SHP77 (cell line): ENCODE measurements around the gene CCDC78.

Source experiments
- DNase-seq, 2 experiments: peaks; one replicate each; lab custom pipeline; 2025; lab: John Stamatoyannopoulos, UW

CCDC78 gene

DNA sequence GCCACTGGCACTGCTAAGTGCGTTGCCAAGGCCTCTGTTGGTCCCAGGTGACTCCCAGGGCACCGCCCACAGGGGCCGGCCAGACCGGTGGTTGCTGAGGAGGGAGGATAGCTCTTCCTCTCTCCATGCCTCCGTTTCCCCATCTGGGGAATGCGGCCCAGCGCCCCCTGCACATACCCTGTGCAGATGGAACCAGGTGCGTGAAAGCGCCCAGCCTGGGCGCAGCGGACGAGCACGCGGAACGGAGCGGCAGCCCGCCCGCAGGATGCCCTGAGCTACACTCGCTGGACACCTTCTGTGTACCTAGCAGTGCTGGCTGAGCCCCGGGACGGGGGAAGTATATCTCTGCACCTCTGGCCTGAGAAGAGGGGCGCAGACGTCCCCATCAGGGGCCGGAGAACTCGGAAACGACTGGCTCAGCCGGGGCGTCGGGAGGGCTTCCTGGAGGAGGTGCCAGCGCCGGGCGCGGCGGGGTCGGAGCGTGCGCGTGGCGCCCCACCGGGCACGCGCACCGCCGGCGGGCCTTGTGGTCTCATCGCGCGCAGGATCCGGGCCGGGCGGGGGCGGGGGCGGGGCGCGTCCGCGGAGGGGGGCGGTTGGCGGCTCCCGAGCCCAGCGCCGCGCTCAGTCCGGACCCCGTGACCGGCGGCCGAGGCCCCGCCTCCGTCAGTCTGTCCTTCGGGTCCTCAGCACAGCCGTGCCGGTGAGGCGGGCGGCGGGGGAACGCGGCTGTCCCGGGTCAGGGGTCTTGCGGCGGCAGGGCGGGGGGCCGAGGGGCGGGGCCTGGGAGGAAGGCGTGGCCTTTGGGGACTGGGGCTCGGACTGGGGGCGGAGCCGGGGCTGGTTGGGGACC is at the start of gene CCDC78, which contains the start of gene HAGHL:
CCDC78 (minus strand) TSS at position 6 of the 853 bp plus-strand sequence. CDS start 76 bp downstream, outside the sequence.
HAGHL (plus strand) TSS at position 669 of the 853 bp plus-strand sequence. CDS start 404 bp downstream, outside the sequence.
- peak in 1 of 2 experiments; percentile 43 for DNase-seq

DNA sequence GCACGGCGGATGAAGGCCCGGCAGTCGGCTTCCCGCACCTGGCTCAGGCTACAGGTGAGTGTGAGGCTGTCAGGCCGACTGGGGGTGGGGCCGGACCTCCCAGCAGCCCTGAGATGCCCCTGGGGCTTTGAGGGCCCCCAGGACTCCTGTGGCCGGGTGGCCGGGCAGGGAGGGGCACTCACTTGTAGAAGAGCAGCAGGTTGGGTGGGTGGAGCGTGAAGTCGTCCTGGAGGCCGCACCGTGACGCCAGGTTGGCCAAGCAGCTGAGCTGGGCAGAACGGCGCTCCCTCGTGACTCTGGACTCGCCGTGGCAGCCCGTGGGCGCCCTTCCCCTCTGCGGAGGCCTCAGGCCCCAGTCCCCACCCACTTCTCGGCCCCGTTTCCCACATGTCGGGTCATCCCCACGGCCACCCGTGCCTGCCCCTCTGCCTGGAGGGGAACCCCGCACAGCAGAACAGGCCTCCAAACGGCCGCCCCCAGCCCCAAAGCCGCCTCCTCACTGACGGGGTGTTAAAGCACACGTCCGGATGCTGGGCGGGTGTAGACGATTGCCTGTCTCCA is 49.1 kb upstream of the CCDC78 start:
- no peak for DNase-seq

DNA sequence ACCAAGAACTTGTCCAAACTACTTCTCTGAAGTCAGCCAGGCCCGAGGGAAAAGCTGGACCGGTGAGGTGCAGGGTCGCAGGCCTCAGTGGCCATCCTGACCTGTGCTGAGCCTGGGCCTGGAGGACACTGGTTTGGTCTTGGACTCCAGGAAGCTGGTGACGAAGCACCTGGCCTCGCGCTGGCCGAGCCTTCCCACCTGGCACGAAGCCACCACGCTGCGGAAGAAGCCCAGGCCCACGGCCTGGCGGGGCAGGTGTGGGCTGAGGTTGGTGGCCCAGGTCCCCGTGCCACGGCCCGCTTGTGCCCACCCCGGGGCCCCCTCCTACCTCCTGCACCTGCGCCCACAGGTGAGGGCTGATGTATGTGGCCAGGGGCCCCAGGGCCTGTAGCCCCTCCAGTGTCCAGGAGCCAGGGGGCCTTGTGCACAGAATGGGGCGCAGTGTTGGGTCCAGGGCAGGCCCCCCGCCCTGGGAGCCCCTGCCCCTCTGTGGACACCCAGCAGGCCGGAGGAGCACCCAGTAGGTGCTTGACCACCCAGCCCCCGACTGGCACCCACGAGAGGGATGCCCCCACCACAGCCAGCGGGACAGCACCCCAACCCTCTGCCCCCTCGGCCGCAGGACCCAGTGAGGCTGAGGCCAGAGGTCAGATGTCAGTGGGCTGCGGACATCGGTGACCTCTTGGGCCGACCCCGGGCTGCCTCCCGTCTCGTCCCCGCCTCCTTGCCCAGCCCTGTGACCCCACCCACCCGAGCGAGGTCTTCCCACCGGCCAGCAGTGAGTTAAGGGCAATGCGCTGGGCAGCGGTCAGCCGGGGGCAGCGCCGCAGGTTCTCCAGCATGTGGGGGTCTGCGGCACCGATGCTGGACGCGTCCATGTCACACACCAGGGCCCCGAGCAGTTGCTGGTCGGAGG is 48.1 kb upstream of the CCDC78 start:
- no peak for DNase-seq

DNA sequence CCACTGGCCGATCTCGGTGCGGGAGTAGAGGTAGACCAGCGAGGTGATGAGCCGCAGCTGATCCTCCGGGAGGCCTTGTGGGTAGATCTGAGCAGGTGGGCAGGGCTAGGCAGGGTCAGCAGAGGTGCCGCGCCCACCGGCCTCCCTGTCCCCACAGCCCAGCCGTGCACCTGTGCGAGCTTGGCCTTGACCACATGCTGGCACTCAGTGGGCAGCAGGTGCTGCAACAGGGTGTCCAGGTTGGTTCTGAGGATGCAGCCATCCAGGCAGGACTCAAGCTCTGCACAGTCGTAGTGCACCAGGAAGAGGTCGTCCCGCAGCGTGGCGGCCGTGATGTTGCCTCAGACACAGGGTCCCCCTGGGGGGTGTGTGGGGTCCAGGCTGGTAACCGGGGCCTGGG is 46.7 kb upstream of the CCDC78 start:
- DNase-seq, result no peak

DNA sequence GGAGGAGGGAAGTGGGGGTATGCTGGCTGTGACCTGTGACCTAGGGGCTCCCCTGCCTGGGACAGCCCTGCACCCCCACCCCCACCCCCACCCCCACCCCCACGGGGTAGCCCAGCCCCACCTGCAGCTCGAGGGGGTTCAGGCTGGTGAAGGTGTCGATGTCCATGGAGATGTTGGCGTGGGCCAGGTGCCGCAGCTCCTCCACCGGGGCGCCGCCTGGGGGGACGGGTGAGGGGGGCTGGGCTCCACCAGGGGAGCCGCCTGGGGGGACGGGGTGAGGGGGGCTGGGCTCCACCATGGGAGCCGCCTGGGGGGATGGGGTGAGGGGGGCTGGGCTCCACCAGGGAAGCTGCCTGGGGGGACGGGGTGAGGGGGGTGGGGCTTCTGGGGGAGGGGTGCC is 44.2 kb upstream of the CCDC78 start:
- no peak for DNase-seq

DNA sequence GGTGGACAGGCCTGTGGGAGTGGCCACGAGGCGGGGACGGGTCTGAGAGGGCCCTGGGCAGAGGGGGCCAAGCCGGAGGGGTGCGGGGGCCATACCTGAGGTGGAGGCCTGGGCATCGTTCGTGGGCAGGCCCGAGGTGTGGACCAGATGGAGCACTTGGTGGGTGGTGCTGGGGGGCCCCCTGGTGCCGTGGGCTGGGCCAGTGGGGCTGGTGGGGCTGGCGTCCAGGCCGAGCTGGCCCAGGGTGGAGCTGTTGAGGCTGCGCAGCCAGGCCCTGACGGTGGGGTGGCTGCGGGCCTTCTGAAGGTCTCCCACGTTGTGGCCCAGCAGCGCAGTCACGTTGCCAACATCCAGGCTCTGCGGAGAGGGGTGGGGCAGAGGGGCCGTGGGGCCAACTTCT is 43.7 kb upstream of the CCDC78 start:
- DNase-seq, result no peak

DNA sequence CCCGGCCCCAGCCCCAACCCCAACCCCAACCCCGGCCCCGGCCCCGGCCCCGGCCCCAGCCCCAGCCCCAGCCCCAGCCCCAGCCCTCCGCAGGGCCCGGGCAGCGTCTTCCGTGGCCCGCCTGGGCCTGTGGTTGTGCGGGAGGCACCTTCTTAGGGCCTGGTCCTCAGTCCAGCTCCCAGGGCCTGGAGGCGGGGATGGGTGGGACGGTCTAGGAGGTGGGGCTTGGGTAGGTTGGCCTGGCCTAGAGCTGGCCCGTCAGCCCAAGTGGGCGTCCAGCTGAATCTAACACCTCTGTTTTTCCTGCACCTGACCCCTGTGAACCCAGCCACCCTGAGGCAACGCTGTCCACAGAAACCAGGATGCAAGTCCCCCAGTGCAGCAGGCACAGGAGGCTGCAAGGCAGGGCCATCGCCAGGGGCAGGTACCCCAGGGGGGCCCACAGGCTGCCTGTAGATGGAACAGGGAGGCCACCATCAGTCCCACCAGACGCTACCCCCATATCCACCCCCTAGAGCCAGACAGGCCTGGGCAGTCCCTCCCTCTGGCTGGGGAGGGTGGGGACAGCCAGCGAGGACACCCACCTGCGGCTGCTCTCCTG is 43.0 kb upstream of the CCDC78 start:
- DNase-seq, result no peak

DNA sequence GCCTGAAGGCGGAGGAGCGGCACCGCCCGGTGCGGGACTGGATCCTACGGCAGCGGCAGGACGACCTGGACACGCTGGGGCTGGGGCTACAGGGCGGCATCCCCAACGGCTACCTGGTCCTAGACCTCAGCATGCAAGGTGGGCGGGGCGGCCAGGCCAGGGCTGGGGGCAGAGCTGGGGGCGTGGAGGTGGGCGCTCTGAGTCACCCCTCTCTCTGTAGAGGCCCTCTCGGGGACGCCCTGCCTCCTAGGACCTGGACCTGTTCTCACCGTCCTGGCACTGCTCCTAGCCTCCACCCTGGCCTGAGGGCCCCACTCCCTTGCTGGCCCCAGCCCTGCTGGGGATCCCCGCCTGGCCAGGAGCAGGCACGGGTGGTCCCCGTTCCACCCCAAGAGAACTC is 42.2 kb upstream of the CCDC78 start:
- DNase-seq, result no peak

DNA sequence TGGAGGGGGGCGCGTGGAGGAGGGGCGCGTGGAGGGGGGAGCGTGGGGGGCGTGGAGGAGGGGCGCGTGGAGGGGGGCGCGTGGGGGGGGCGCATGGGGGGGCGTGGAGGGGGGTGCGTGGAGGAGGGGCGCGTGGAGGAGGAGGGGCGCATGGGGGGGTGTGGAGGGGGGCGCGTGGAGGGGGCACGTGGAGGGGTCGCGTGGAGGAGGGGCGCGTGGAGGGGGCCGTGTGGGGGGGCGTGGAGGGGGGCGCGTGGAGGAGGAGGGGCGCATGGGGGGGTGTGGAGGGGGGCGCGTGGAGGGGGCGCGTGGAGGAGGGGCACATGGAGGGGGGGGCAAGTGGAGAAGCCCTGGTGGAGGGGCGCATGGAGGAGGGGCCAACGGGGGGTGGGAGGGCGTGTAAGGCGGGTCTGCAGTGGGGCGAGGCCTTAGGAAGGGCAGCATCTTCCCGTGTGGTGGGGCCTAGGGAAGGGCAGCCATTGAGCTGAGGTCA is 41.5 kb upstream of the CCDC78 start:
- no peak for DNase-seq

DNA sequence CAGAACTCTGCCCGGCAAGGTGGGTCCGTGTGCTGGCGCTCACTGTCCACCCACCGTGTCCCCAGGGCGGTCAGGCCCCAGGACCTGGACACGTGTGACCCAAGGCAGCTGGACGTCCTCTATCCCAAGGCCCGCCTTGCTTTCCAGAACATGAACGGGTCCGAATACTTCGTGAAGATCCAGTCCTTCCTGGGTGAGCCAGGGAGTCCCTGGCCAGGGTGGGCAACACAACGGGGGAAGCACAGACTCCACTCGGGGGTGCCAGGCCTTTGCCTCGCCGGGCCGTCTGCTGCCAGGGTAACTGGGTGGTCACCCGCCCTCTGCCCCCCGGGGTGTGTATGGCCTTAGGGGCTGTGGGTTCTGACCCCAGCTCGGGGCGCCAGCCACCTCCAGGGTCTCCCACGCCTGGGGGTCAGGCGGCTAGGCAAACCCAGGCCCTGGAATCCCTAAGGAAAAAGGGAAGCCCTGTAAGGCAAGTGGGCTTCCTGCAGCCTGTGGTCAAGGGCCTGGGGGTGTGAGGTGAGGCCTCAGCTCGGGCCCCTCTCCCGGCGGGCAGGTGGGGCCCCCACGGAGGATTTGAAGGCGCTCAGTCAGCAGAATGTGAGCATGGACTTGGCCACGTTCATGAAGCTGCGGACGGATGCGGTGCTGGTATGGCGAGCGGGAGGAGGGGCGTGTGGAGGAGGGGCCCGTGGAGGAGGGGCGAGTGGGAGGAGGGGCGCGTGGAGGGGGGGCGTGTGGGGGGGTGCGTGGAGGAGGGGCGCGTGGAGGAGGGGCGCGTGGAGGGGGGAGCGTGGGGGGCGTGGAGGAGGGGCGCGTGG is 40.8 kb upstream of the CCDC78 start:
- DNase-seq, result no peak

DNA sequence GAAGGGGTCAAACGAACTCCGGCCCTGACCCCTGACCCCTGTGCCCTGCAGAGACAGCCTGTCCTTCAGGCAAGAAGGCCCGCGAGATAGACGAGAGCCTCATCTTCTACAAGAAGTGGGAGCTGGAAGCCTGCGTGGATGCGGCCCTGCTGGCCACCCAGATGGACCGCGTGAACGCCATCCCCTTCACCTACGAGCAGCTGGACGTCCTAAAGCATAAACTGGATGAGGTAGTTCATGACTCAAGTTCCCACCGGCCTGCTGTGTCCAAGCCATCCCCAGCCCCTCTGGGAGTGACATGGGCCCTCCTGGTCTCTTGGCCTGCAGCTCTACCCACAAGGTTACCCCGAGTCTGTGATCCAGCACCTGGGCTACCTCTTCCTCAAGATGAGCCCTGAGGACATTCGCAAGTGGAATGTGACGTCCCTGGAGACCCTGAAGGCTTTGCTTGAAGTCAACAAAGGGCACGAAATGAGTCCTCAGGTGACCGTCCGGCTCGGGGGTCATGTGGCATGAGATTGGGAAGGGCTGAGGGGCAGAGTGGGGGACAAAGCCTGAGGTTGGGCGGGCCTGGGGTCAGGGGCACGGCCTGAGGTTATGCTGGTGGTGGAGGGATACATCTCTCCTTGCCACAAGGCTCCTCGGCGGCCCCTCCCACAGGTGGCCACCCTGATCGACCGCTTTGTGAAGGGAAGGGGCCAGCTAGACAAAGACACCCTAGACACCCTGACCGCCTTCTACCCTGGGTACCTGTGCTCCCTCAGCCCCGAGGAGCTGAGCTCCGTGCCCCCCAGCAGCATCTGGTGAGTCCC is 40.0 kb upstream of the CCDC78 start:
- no peak for DNase-seq

DNA sequence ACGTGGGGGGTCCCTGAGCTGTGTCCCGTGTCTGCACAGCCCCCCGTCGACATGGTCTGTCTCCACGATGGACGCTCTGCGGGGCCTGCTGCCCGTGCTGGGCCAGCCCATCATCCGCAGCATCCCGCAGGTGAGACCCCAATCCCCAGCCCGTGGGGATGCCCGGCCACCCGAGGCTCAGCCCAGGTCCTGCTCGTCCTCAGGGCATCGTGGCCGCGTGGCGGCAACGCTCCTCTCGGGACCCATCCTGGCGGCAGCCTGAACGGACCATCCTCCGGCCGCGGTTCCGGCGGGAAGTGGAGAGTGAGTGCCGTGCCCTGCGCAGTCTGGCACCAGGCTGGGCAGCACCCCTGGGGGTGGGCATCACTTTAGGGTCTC is 39.2 kb upstream of the CCDC78 start:
- DNase-seq, result no peak

DNA sequence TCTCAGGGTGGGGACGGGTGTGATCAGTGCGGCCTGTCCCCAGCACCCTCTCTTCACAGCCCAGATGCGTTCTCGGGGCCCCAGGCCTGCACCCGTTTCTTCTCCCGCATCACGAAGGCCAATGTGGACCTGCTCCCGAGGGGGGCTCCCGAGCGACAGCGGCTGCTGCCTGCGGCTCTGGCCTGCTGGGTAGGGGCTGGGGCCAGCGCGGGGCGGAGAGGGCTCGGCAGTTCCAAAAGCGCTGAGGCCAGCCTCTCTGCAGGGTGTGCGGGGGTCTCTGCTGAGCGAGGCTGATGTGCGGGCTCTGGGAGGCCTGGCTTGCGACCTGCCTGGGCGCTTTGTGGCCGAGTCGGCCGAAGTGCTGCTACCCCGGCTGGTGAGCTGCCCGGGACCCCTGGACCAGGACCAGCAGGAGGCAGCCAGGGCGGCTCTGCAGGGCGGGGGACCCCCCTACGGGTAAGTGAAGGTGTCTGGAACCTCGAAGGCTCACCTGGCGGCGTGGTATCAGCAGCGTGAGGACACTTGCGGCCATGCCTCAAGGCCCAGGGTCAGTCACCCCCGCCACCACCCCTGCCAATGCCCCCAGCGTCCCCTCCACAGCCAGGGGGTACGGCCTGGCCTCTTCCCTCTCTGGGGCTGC is 38.7 kb upstream of the CCDC78 start:
- DNase-seq, result no peak

DNA sequence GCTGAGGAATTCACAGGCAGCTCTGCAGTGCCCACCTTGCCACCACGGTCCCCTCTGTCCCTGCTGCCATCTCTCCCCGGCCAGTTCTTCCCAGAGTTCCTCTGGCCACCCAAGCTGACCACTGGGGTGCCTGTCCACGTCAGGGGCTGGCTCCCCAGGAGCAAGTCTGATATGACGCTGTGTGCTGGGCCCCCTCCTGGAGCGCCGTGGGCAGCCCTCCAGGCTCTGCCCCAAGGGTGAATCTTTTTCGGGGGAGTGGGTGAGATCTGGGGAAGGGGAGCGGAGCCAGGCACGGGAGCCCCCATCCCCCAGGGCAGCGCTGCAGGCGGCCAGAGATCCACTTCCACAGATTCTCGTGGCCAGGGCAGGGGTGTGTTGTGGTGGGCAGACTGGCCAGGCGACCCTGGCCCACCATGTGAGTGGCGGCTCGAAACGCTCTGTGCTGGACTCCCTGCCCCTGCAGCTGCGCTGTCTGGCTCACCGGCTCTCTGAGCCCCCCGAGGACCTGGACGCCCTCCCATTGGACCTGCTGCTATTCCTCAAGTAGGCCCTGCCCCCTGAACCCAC is 38.0 kb upstream of the CCDC78 start:
- DNase-seq, result no peak

DNA sequence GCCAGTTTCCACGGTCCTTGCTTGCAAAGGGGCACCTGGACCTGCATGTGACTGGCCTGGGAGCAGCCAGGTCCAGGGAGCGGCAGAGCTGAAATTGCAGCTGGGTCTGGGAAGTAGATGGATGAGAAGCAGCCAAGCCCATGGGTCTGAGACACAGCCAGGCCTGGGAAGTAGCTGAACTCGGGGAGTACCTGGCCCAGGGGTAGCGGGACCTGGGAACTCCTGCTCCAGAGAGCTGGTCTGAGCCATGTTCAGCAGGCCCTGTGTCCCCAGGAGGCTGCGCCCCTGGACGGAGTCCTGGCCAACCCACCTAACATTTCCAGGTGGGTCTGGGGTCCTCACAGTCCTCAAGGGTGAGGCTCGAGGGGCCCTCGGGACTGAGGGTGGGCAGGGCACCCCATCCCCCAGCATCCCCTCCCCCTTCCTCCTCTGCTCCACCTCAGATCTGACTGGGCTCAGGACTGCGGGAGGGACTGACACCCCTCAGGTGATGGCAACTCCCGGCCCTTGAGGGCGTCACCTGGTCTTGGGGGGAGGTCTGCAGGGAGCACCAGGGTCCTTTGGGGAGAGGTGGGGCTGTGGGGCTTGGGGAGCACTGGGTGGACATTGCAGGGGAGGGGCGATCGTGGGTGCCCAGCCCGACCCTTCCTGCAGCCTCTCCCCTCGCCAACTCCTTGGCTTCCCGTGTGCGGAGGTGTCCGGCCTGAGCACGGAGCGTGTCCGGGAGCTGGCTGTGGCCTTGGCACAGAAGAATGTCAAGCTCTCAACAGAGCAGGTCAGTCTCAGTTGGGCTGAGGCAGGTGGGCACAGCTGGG is 37.3 kb upstream of the CCDC78 start:
- no peak for DNase-seq

DNA sequence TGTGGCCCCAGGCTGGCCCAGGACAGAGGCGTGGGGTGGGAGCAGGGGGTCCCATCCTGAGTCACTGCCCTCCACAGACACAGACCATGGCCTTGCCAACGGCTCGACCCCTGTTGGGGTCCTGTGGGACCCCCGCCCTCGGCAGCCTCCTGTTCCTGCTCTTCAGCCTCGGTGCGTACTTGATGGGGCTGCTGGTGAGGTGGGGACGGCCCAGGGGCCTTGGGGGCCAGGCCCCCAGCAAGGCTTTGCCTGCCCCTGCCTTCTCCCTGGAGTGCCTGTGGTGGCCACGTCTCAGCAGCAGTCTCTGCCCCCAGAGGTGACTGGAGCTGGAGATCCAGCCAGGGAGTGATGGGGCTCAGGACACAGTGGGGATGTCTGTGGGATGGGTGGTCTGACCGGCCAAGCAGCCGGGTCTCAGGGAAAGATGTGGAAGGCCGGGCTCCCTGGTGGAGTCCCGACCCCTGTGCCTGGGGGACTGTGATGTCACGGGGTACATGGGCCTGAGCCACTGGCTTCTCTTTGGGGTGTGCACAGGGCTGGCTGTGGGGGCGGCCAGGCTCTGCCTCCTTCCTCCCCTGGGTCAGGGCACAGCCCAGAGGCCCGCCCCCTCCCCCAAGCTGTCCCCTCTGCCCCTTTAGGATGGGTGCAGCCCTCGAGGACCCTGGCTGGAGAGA is 36.5 kb upstream of the CCDC78 start:
- no peak for DNase-seq

DNA sequence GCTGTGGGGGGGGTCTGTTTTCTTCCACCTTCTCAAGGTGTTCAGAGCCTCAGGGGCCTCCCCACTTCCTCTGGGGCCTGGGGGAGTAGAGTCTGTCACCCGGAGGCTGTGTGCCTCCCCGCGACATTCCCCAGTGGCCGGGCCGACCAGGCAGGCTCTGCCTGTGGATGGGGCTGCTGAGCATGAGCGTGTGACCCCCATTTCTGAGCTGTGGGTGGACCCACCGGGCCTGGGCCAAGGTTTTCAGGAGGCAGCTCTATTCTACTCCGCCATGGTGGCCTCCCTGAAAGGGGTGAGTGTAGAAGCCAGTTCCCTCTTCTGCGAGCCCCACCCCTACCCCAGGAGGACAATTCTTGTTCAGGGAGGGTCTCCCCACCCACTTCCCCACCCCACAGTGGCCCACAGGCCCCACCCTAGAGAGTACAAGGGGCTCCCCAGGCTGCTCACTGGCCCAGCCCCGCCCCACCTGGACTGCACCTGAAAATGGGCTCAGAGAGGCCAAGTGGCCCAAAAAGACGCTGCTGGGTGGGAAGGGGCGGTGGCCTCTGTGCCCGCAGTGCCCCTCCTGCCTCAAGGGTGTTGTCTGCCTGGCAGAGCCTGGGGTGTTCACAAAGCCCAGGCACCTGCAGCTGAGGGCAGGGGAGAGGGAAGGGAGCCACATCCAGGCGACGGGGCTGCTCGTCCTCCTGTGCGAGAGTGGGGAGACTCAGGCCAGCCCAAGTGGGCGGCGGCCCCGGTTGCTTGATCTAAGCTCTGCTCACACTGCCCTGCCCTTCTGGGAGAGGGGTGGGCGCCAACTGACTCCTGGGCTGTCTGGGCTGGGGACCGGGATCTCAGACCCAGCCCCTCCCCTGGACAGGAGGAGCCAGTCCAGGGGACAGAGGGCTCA is 35.6 kb upstream of the CCDC78 start:
- no peak for DNase-seq
